SIG-M5 treated with dmso at 0.1 percent for 504 hours (cell line): ENCODE data around the gene TBC1D10B.
A peak's percentile ranks its signal among the peaks of the same experiment; 100 is the strongest.

ENCODE experiments used
- DNase-seq: peaks from one replicate; lab custom pipeline; 2025; ENCODE audit not compliant: unreplicated experiment; lab: John Stamatoyannopoulos, UW

The TBC1D10B gene, protein sequence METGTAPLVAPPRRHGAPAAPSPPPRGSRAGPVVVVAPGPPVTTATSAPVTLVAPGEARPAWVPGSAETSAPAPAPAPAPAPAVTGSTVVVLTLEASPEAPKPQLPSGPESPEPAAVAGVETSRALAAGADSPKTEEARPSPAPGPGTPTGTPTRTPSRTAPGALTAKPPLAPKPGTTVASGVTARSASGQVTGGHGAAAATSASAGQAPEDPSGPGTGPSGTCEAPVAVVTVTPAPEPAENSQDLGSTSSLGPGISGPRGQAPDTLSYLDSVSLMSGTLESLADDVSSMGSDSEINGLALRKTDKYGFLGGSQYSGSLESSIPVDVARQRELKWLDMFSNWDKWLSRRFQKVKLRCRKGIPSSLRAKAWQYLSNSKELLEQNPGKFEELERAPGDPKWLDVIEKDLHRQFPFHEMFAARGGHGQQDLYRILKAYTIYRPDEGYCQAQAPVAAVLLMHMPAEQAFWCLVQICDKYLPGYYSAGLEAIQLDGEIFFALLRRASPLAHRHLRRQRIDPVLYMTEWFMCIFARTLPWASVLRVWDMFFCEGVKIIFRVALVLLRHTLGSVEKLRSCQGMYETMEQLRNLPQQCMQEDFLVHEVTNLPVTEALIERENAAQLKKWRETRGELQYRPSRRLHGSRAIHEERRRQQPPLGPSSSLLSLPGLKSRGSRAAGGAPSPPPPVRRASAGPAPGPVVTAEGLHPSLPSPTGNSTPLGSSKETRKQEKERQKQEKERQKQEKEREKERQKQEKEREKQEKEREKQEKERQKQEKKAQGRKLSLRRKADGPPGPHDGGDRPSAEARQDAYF

DNA sequence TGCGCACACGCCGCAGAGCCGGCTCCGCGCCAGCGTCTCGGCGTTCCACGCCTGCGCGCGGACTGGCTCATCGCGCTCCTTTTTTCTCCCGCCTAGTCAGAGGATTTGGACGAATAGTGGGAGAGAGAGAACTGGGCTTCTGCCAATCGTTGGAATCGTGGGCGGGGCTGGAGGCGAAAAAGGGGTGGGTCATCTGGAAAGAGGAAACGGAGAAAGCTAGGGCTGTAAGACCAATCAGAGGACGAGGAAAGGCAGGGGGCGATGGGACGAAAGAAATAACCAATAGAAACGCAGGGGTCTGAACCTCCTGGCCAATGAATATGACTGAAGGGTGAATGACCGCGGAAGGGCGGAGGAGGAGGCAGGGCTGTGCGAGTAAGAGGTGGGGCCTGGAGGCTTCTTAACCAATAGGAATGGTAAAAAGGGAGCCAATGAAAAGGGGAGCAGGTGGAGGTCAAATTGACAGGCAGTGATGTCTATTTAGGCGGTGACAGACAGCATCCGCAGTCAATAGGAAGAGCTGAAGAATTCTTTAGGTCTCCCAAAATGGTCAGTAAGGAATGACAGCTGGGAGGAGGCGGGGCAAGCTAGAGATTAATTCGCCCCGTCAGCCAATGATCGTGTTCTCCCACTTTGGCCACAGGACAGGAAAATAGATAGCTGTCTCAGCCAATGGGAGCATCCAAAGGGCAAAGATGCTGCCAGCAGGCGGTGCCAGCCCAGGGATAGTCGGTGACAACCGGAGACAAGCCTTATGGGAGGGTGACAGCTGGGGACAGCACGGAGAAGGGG is at the start of gene TBC1D10B:
Gene TBC1D10B, minus strand, starts transcription at position 39 of the 792 bp plus-strand sequence. CDS start 311 bp downstream, outside the sequence.
- DNase-seq = peak; percentile 100

GRCh38 chr16:30418350-30419181 is 48.3 kb upstream of the TBC1D10B start:
- peak; percentile 47 for DNase-seq

GRCh38 chr16:30417529-30418349 is 47.4 kb upstream of the TBC1D10B start:
- DNase-seq = peak; percentile 88

DNA sequence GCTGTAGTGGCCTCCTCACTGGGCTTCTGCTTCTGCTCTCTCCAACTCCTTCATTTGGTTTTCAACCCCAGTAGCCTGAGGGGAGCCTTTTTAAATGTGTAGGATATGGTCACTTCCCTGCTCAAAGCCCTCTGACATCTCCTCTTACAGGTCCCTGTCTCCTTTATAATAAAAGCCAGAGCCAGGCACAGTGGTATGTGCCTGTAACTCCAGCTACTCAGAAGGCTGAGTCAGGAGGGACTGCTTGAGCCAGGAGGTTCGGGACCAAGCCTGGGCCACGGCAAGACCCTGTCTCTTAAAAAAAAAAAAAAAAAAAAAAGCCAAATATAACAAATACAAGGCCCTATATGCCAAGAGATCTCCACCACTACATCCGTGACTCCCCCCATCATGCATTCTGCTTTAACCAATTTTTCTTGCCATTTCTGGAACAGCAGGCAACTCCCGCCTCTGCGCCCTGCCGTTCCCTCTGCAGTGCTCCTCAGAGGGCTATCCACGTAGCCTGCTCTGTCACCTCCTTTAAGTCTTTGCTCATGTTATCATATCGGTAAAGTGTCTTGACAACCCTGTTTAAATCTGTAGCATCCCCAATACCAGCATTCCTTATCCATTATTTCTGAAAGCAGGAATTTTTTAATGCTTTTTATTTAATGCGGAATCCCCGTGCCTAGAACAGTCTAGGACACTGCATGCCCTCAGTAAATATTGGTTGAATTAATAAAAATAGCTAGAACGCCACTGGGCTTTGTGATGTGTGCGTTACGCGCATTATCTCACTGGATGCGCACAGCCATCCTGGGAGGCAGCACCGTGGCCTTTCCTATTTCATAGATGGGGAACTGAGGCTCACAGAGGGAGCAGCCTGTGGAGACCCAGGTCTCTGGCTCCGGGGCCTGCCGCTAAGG is 46.6 kb upstream of the TBC1D10B start:
- DNase-seq = no peak

DNA sequence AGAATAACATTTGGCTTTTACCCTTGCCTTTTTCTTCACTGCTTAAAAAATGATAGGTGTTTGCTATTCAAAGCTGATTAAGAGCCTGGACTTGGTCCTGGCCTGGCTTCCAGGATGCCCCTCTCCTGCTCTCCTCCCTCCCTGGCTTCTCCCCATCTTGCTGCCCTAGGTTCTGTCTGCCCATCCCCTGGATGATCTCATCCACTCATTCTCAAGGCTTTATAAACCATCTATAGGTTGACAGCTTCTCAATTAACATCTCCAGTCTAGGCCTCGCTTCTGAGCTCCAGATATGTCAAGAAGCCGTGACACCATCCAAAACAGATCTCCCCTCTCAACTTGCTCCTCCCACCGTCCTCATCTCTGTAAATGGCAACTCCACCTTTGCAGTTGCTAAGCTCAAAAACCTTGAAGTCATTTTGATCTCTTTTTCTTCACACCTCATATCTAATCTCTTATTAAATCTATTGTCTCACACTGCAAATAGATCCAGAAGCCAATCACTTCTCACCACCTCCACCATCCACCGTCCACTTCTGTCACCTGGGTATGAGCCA is 45.8 kb upstream of the TBC1D10B start:
- DNase-seq = no peak

DNA sequence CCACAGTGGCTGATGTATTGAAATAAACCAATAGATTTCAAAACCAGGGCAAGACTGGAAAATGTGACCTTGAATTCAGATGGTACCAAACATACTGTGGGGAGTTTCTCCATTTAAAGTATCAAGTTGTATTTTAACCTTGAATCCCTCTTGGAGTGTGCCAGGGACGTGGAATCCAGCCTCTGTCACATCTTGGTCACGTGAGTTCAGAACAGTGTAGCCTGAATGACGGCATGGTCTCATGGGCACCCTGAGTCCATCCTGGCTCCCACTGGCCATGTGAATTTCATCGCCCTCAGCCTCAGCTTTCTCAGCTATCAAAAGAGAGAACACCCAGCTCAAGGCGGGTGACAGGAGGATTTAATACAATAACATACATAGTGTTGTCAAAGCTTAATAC is 43.9 kb upstream of the TBC1D10B start:
- no peak for DNase-seq

DNA sequence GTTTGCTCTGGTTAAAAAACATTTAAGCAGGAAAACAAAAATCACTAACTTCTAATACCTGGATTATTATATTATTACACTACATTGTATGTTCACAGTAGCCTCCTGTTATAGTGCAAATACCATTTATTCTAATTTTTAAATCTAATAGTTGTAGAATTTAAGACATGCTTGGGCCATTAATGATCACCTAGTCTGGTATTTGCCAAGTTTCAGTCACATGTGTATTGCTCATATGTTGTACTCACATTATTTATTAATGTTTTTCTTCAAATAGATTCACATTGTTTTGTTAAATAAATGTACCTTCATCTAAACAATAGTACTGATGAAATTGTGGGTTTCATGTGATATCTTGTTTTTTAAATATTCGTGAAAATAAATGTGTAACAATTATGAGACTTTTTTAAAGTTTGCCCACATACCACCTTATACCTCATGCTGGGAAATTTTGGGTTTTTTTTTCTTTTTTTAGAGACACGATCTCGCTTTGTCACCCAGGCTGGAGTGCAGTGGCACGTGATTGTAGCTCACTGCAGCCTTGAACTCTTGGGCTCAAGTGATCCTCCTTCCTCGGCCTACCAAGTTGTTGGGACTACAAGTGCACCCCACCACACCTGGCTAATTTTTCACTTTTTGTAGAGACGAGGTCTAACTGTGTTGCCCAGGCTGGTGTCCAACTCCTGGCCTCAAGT is 43.0 kb upstream of the TBC1D10B start:
- DNase-seq = no peak

DNA sequence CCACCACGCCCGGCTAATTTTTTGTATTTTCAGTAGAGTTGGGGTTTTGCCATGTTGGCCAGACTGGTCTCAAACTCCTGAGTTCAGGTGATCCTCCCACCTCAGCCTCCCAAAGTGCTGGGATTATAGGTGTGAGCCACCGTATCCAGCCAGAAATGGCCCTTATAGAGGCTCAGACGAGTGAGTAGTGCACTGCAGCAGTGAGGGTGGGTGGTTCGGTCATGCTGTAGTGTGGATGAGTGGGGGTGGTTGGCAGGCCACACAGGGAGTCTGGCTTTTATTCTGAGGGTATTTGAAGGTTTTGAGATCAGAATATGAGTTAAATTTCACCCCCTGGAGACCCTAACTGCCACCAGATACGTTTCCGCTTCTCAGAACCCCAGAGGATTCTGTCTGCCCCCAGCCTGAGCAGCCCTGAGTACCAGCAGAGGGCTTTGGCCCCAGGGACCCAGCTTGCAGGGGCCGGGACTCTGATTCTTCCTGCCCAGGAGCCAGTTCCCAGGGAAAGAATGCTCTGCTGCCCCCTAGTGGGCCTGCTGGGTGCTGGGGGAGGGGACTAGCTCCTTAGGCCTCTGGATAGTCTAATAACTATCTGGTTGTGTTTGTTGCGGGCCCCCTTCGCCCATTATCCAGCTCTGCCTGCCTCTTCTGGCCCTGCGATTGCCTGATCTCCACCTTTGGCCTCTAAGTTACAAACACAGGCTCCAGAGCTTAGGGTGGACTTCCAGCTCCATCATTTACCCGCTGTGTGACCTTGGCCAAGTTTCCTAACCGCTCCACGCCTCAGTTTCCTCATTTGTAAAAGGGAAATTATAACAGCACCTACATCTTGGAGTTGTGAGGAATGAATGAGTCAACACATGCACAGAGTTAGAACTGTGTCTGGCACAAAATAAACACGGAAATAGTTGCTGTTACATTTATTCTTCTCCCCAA is 39.1 kb upstream of the TBC1D10B start:
- DNase-seq = peak; percentile 85

GRCh38 chr16:30407804-30408534 is 37.7 kb upstream of the TBC1D10B start:
- no peak for DNase-seq

DNA sequence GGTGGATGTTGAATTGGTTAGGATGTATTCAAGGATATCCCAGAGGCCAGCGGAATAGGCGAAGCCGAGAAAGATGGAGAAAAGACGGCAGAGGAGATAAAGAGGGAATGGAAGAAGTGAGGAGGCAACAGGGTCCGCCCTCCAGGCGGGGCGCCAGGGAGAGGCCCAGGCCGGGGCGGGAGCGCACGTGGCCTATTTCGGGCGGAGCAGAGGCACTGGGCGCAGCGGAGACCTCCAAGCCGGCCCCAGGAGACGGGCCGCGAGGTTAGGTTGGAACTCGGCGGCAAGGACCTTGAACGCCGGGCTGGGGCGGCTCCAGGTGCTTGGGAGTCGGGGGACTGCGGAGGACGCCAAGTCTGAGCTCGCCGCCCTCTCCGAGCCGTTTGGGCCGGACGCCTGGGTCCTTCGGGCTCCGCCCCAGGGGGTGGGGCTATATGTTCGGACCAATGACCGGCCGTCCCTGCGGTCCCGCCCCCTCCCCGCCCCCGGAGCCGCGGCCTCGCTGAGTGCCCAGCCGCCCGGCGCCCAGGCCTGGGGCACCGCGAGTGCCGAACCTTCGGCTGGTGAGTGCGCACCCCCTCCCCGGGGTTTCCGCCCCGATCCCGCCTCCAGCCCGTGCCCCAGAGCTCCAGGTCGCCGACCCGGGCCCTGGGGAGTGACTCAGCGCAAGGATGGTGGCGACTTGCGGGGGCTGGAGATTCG is 37.0 kb upstream of the TBC1D10B start, which contains the start of gene ZNF771:
Gene ZNF771, plus strand, starts transcription at position 505 of the 702 bp plus-strand sequence. CDS start 448 bp downstream, outside the sequence.
- DNase-seq = peak; percentile 79

DNA sequence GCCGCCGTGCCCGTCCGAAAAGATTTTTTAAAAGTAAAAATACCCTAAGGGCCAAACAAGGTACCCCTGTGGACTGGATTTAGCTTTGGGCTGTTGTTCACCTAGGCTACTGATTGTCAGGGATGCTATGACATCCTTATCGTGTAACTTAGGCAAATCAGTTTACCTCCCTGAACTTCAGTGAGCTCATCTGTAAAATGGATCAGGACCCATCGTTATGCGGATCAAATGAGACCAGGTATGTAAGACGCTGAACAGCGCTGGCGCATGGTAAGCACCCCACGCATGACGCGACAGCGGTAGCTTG is 36.5 kb upstream of the TBC1D10B start:
- DNase-seq = no peak

DNA sequence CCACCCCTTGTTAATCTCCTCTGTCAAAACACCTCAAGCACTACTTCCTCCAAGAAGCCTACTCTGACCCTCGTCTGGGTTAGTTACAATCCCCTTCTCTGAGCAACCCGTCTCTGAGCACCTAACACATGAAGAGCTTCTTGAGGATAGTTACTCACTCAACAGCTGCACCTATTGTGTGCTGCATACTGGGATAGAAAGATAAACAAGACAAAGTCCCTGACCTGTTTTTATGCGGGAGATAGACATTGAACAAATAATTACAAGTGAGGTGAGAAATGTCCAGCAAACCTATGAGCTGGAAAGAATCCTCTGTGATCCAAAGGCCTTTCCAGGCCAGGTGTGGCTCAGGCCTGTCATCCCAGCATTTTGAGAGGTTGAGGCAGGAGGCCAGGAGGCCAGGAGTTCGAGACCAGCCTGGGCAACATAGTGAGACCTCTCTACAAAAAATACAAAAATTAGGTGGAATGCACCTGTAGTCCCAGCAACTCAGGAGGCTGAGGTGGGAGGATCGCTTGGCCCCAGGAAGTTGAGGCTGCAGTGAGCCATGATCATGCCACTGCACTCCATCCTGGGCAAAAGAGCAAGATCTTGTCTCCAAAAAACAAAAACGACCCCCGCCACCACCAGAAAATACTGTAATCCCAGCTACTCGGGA is 31.6 kb upstream of the TBC1D10B start:
- no peak for DNase-seq

GRCh38 chr16:30399435-30400186 is 29.3 kb upstream of the TBC1D10B start:
- no peak for DNase-seq
